Panc1 (cell line): ENCODE data around the gene FABP2. TPM values are rescaled to one million over a fixed set of nuclear protein-coding genes. Genes with fewer than 3 reads are reported as not detected.

ENCODE experiments used
- ATAC-seq: fragments of 200-7000 bp; cut with Tn5 transposase; 2 replicates; pipeline ENCODE4 v1.9.1; 2020; ENCODE audit warnings: mild to moderate bottlenecking, moderate library complexity
- BruUV-seq: library from RNA; stranded (reverse); fragments of 400-500 nt; replicated peaks from 2 replicates; lab custom pipeline; 2021; lab: Mats Ljungman, UMichigan
- CTCF ChIA-PET: fragments of 300-600 bp; sonication (Branson Sonifier 250); formaldehyde crosslinking; loops from one replicate; lab custom pipeline; 2022; ENCODE audit warnings: antibody characterized with exemption; lab: Charles Lee
- POLR2A ChIA-PET: fragments of 300-600 bp; sonication (Branson Sonifier 250); formaldehyde crosslinking; loops from one replicate; lab custom pipeline; 2022; ENCODE audit warnings: antibody characterized with exemption; lab: Charles Lee
- DNase-seq: peaks from one replicate; pipeline ENCODE4 v3.0.0-alpha.2; 2010; ENCODE audit warnings: low read depth, low spot score
- H3K27ac ChIP-seq: 2 replicates; pipeline ENCODE4 v1.5.1; 2011; ENCODE audit warnings: mild to moderate bottlenecking, low read length, inconsistent platforms
- H3K27me3 ChIP-seq: fragments of 200-500 bp; sonication (Bioruptor generic); 2 replicates; pipeline ENCODE4 v1.6.0; 2014; ENCODE audit warnings: low read length, inconsistent platforms; ENCODE audit not compliant: control insufficient read depth, insufficient read depth
- H3K36me3 ChIP-seq: fragments of 200-500 bp; sonication (Bioruptor generic); 2 replicates; pipeline ENCODE4 v1.5.1; 2014; ENCODE audit warnings: inconsistent platforms, mild to moderate bottlenecking, low read length, moderate library complexity; ENCODE audit not compliant: control insufficient read depth, insufficient read depth
- H3K4me1 ChIP-seq: 2 replicates; pipeline ENCODE4 v1.5.1; 2011; ENCODE audit warnings: inconsistent platforms, mild to moderate bottlenecking, low read length, moderate library complexity; ENCODE audit not compliant: control insufficient read depth, insufficient read depth
- H3K4me3 ChIP-seq, 2 experiments: 2 replicates each; pipeline ENCODE4 v1.5.1; 2011 to 2012; ENCODE audit warnings: low read depth in 2 of 2, low read length in 2 of 2, mild to moderate bottlenecking in 2 of 2, inconsistent platforms in 1 of 2, moderate library complexity in 1 of 2
- H3K9me3 ChIP-seq: fragments of 200-500 bp; sonication (Bioruptor generic); 2 replicates; pipeline ENCODE4 v1.5.1; 2014; ENCODE audit warnings: low read depth, mild to moderate bottlenecking, inconsistent platforms, low read length, moderate library complexity; ENCODE audit not compliant: control insufficient read depth, insufficient read depth
- CTCF ChIP-seq: fragments of 450-650 bp; IDR thresholded peaks from 2 replicates; pipeline ENCODE4 v1.5.1; 2017; ENCODE audit warnings: mild to moderate bottlenecking
- POLR2AphosphoS5 ChIP-seq: IDR thresholded peaks from 2 replicates; pipeline ENCODE4 v1.6.1; 2012; ENCODE audit warnings: mild to moderate bottlenecking, low read depth, low read length, moderate library complexity
- REST ChIP-seq, 2 experiments: IDR thresholded peaks; 2 replicates each; pipeline ENCODE4 v1.6.1; 2011 to 2012; ENCODE audit warnings: low read depth in 2 of 2, control low read depth in 1 of 2, low read length in 1 of 2, mild to moderate bottlenecking in 1 of 2, moderate library complexity in 1 of 2; ENCODE audit not compliant: insufficient read depth in 1 of 2
- SIN3A ChIP-seq: IDR thresholded peaks from 2 replicates; pipeline ENCODE4 v1.6.1; 2012; ENCODE audit warnings: low read depth, mild to moderate bottlenecking, low read length, moderate library complexity, borderline replicate concordance; ENCODE audit not compliant: insufficient read depth
- TCF7L2 ChIP-seq: IDR thresholded peaks from 2 replicates; pipeline ENCODE4 v1.6.1; 2011; ENCODE audit warnings: mild to moderate bottlenecking, low read depth, low read length, inconsistent platforms
- in situ Hi-C: cut with HindIII; loops from 2 replicates; pipeline ENCODE4 v1.10.0; 2016; ENCODE audit warnings: low sequenced_read_pairs, low pct_unique_long_range_greater_than_20kb
- intact Hi-C: fragments of 100-400 bp; cut with micrococcal nuclease; formaldehyde crosslinking; loops from one replicate; pipeline ENCODE4 v1.10.0; 2022; ENCODE audit not compliant: unreplicated experiment
- total RNA-seq: library from RNA; stranded (reverse); gene quantifications from one replicate; pipeline ENCODE4 v1.2.1, GENCODE V29; 2021; ENCODE audit not compliant: unreplicated experiment

FABP2 gene
- total RNA-seq, 1 experiment from 2014 or later: not detected

GRCh38 chr4:119303587-119304305, 18.2 kb downstream of the FABP2 start:
- peaks cover 2% of the 10 kb centered on the region; the same call in 1 of the 2 replicates for H3K36me3 ChIP-seq
- H3K9me3 ChIP-seq: no peaks in the 10 kb centered on the region
- TF ChIP-seq CTCF: no peak
- no peak for TF ChIP-seq SIN3A
- ATAC-seq (no peak), DNase-seq (no peak)
- intact Hi-C loops (no loop called here), in situ Hi-C loops (no loop called here)
- no peak overlapping the region for H3K4me3 ChIP-seq
- peaks cover 8% of the 10 kb centered on the region for H3K4me1 ChIP-seq
- 0 out of 2 replicates have a peak, but pooled peaks cover 2% of the 10 kb centered on the region for H3K27me3 ChIP-seq
- BruUV-seq: no TSS peak
- ChIA-PET CTCF (no interaction called here), POLR2A (no interaction called here)
- H3K27ac ChIP-seq: no peak overlapping the region

GRCh38 chr4:119302073-119302832, 19.7 kb downstream of the FABP2 start:
- in situ Hi-C loops (no loop called here), intact Hi-C loops (no loop called here)
- ChIA-PET POLR2A (no interaction called here), CTCF (no interaction called here)
- Histone ChIP-seq H3K27me3 (0 out of 2 replicates have a peak, but pooled peaks cover 2% of the 10 kb centered on the region), H3K4me1 (peaks cover 10% of the 10 kb centered on the region), H3K4me3 (no peak overlapping the region), H3K27ac (no peak overlapping the region), H3K36me3 (peaks cover 2% of the 10 kb centered on the region; the same call in 1 of the 2 replicates), H3K9me3 (no peaks in the 10 kb centered on the region)
- BruUV-seq: no TSS peak
- no peak for DNase-seq
- TF ChIP-seq SIN3A: no peak
- TF ChIP-seq POLR2AphosphoS5: no peak
- no peak for TF ChIP-seq TCF7L2
- ATAC-seq: no peak

- in situ Hi-C loops: no loop called here
- no TSS peak for BruUV-seq
These were observed 21.6 kb downstream of the FABP2 start for GRCh38 chr4:119300101-119300978.

More at GRCh38 chr4:119300101-119300978, 21.6 kb downstream of the FABP2 start:
- peak; percentile 100 for ATAC-seq
- H3K27ac ChIP-seq: peak overlapping the region; percentile 94
- CTCF ChIA-PET: no interaction called here
- H3K4me3 ChIP-seq: peak overlapping the region; percentile 94 to 97
- H3K4me1 ChIP-seq: peaks cover 10% of the 10 kb centered on the region
- TF ChIP-seq CTCF (no peak), POLR2AphosphoS5 (peak; percentile 72), TCF7L2 (peak; percentile 90), REST (IDR thresholded peaks at IDR 0.05; ENCODE audit: insufficient read depth in 1 of 2, low read depth in 2 of 2, low read length in 1 of 2) (no peak), SIN3A (no peak)
- intact Hi-C loops: no loop called here
- POLR2A ChIA-PET: no interaction called here
- H3K36me3 ChIP-seq: peaks cover 2% of the 10 kb centered on the region; the same call in 1 of the 2 replicates
- no peaks in the 10 kb centered on the region for H3K9me3 ChIP-seq
- no peaks in the 10 kb centered on the region for H3K27me3 ChIP-seq
- DNase-seq: peak; percentile 67
